ENCODE measurements around the gene KRT6A.

Gene KRT6A

GRCh38 chr12:52441320-52441911 lies 51.6 kb downstream of the KRT6A start:
- no peak for TF ChIP-seq CTCF (IDR thresholded peaks at IDR 0.05; ENCODE audit: insufficient read depth, low read depth, low read length, missing control alignments)
- no peak overlapping the region for H3K4me3 ChIP-seq (ENCODE audit: low read length)
- DNase-seq (ENCODE audit: low read depth): peak; percentile 95

GRCh38 chr12:52440821-52441319 lies 52.2 kb downstream of the KRT6A start:
- peak; percentile 98 for DNase-seq (ENCODE audit: low read depth)
- no peak for TF ChIP-seq CTCF (IDR thresholded peaks at IDR 0.05; ENCODE audit: insufficient read depth, low read depth, low read length, missing control alignments)
- no peak overlapping the region for H3K4me3 ChIP-seq (ENCODE audit: low read length)

GRCh38 chr12:52439845-52440244 lies 53.2 kb downstream of the KRT6A start:
- DNase-seq (ENCODE audit: low read depth): no peak
- no peak for TF ChIP-seq CTCF (IDR thresholded peaks at IDR 0.05; ENCODE audit: insufficient read depth, low read depth, low read length, missing control alignments)
- no peak overlapping the region for H3K4me3 ChIP-seq (ENCODE audit: low read length)

DNA sequence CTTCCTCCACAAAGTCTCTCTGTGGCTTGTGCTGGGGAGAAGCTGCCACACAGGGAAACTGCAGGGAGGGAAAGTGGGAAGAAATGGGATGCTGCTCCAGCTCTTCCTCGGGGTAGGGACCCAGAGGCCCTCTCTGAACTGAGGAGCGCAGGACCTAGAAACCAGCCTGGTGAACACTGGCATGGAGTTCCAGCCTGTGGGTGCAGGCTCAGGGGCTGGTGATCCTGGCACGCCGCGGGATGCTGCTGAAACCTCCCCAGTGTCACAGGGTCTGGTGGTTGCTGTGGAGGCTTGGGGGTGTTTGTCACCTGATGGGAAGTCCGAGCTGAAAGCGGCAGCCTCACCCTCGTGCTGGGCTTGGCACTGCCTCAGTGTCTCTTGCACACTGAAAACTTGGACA lies 53.6 kb downstream of the KRT6A start:
- DNase-seq (ENCODE audit: low read depth): no peak
- no peak for TF ChIP-seq CTCF (IDR thresholded peaks at IDR 0.05; ENCODE audit: insufficient read depth, low read depth, low read length, missing control alignments)
- H3K4me3 ChIP-seq (ENCODE audit: low read length): no peak overlapping the region

- no peak for TF ChIP-seq CTCF (IDR thresholded peaks at IDR 0.05; ENCODE audit: insufficient read depth, low read depth, low read length, missing control alignments)
- no peak overlapping the region for H3K4me3 ChIP-seq (ENCODE audit: low read length)
- DNase-seq (ENCODE audit: low read depth): peak; percentile 62
These were observed 54.5 kb downstream of the KRT6A start for GRCh38 chr12:52438305-52439301.

GRCh38 chr12:52437508-52437907 lies 55.5 kb downstream of the KRT6A start:
- TF ChIP-seq CTCF (IDR thresholded peaks at IDR 0.05; ENCODE audit: insufficient read depth, low read depth, low read length, missing control alignments): no peak
- H3K4me3 ChIP-seq (ENCODE audit: low read length): no peak overlapping the region
- DNase-seq (ENCODE audit: low read depth): no peak
